Measurements from ENCODE around the gene TSHZ2.

TSHZ2 gene

DNA sequence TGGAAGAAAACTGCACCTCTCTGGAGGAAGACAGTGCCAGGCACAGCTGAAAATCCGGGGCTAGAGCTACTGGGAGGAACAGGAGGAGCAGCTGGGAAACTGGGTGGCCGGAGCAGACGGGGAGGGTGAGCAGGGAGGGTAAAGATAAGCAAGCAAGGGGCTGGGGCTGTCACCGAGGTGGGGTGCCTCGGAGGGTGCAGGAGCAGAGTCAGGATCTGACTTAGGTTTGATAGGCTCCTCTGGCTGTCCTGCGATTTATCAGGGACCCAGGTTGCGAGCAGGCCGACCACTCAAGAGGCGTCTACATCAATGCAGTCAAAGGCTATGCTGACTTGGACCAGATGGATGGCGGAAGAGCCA is 12.3 kb downstream of the TSHZ2 start:
- DNase-seq (ENCODE audit: low read depth): no peak
- H3K4me3 ChIP-seq (ENCODE audit: low read depth, low read length): no peak overlapping the region
- TF ChIP-seq, protein P1, sequence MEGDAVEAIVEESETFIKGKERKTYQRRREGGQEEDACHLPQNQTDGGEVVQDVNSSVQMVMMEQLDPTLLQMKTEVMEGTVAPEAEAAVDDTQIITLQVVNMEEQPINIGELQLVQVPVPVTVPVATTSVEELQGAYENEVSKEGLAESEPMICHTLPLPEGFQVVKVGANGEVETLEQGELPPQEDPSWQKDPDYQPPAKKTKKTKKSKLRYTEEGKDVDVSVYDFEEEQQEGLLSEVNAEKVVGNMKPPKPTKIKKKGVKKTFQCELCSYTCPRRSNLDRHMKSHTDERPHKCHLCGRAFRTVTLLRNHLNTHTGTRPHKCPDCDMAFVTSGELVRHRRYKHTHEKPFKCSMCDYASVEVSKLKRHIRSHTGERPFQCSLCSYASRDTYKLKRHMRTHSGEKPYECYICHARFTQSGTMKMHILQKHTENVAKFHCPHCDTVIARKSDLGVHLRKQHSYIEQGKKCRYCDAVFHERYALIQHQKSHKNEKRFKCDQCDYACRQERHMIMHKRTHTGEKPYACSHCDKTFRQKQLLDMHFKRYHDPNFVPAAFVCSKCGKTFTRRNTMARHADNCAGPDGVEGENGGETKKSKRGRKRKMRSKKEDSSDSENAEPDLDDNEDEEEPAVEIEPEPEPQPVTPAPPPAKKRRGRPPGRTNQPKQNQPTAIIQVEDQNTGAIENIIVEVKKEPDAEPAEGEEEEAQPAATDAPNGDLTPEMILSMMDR (IDR thresholded peaks at IDR 0.05; ENCODE audit: low read depth, low read length, missing control alignments): no peak

DNA sequence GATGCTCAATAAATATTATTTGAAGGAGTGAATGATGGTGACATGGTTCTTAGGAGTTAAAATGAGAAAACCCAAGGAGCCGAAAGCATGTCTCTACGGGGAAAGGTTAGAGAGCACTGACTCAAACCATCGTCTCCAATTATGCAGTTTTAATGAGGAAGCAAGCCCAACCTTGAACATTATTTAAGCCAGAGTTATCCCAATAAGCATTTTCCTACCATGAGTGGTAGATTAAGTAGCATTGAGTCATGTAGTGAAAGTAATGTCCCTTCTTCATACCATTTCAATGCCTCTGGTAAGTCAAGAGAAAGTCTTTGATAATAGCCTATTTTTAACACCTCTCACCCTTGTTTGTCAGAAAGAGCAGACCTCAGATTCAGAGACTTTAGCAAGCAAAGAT is 13.5 kb downstream of the TSHZ2 start:
- TF ChIP-seq, protein P1 (IDR thresholded peaks at IDR 0.05; ENCODE audit: low read depth, low read length, missing control alignments): no peak
- H3K4me3 ChIP-seq (ENCODE audit: low read depth, low read length): no peak overlapping the region
- DNase-seq (ENCODE audit: low read depth): no peak

DNA sequence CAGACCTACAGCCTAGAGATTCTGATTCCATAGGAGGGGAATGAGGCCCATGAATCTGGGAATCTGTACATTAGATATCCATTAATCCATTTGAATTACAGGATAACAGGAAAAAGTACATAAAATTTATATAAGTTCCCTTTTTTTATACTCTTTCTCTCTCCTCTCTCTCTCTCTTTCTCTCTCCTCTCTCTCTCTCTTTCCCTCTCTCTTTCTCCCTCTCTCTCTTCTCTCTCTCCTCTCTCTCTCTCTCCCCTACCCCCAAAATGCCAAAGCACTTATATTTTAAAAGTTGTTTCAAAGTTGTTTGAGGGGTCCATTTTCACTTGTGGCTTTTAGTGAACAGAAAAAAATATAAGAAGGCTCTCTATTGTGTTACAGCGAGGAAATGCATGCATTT is 15.1 kb downstream of the TSHZ2 start:
- TF ChIP-seq, protein P1 (IDR thresholded peaks at IDR 0.05; ENCODE audit: low read depth, low read length, missing control alignments): no peak
- no peak for DNase-seq (ENCODE audit: low read depth)
- H3K4me3 ChIP-seq (ENCODE audit: low read depth, low read length): no peak overlapping the region

DNA sequence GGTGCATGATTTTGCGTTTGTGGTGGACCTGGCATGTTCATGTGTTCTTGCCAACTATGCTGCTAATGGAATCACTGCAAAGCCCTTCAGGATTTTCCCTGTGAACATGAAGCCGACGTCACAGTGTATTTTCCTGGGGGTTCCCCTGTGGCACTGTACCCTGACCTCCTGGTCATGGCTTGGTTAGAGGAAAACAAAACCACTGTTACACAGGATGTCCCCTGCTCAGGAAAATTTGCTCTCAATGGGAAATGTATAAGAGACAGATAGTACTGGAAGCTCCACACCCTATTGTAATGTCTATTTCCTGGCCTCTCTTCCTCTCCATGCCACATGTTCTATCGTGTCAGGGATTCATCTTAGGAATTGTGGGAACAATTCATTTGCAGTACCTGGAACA is 19.7 kb downstream of the TSHZ2 start:
- H3K4me3 ChIP-seq (ENCODE audit: low read depth, low read length): no peak overlapping the region
- no peak for DNase-seq (ENCODE audit: low read depth)
- TF ChIP-seq, protein P1 (IDR thresholded peaks at IDR 0.05; ENCODE audit: low read depth, low read length, missing control alignments): no peak

DNA sequence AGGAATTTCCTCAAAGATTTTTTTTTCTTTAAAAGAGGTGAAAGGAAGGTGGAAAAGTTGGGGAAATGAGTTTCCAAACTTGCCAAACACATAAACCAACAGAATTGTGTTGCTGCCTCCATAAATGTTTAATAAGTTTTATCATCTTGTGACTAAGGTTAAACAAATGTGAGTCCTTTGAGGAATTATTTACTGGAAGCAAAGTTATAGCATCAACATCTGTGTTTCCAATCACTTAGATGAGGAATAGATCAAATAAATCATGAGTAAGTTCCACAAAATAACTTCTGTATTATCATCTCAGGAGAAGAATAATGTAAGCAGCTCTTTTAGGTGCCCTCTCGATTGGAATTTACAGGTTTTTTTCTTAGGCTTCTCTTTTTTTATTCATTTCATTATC is 20.5 kb downstream of the TSHZ2 start:
- no peak for DNase-seq (ENCODE audit: low read depth)
- TF ChIP-seq, protein P1 (IDR thresholded peaks at IDR 0.05; ENCODE audit: low read depth, low read length, missing control alignments): no peak
- H3K4me3 ChIP-seq (ENCODE audit: low read depth, low read length): no peak overlapping the region

DNA sequence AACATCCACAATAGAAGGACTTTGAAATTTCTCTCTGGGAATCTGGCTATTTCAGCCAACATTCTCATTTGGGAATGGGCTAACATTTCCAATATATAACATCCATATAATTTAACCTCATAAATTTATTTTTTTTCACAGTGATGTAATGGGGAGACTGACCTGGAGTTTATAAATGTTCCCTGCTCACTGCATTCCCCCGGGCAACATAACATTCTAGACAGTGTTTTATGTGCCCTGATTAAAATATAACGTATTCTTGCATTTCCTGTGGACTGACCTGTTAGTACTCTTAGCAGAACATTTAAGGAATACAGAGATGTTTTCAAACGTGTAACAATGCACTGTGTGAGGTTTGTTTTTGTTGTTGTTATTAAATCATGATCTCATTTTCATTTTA is 20.9 kb downstream of the TSHZ2 start:
- H3K4me3 ChIP-seq (ENCODE audit: low read depth, low read length): no peak overlapping the region
- no peak for DNase-seq (ENCODE audit: low read depth)
- TF ChIP-seq, protein P1 (IDR thresholded peaks at IDR 0.05; ENCODE audit: low read depth, low read length, missing control alignments): no peak

DNA sequence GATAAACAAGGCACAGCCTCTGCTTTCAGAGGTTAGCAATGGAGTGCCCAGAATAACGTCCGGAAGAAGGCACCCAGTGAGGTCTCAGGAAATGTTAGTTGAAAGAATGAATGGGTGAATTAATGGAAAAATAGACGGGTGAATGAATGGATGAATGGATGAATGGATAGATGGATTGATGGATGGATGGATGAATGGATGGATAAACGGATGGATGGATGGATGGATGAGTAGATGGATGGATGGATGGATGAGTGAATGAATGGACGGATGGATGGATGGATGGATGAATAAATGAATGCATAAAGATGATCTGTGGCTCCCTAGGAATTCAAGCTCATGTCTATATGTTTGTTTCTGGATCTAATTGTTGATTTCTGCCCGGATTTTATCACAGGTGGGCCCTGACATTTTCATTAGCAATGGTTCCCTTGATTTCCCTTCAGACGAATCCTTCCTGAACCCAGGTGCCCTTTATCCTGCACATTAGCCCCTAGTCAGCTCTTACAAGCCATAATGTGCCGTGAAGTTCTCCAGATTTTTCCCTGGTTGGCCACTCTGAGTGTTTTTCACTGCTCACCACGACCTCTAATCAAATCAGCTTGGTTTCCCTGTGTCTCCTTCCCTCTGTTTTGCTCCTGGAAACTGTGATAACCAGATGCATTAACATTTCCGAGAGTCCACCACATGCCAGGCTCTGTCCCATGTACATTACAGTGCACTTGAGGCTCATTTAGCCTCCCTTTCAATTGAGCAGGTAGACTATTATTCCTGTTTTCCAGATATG is 22.2 kb downstream of the TSHZ2 start:
- H3K4me3 ChIP-seq (ENCODE audit: low read depth, low read length): no peak overlapping the region
- TF ChIP-seq, protein P1 (IDR thresholded peaks at IDR 0.05; ENCODE audit: low read depth, low read length, missing control alignments): no peak
- no peak for DNase-seq (ENCODE audit: low read depth)

Measured in GM12864 (cell line).